GM18517 (cell line): ENCODE measurements around the gene HRCT1.
"Not testable (repeated sequence)": the region's sequence is repeated elsewhere in the genome, so short reads cannot be mapped to it uniquely, and the experiment has no call there.

ENCODE experiments used
- ATAC-seq: cut with Tn5 transposase; IDR thresholded peaks from one replicate; pipeline ENCODE4 v1.9.1; 2021; ENCODE audit warnings: mild to moderate bottlenecking, moderate library complexity; ENCODE audit not compliant: unreplicated experiment

Gene HRCT1

GRCh38 chr9:35892051-35892450 lies 14.0 kb upstream of the HRCT1 start:
- ATAC-seq = no peak

DNA sequence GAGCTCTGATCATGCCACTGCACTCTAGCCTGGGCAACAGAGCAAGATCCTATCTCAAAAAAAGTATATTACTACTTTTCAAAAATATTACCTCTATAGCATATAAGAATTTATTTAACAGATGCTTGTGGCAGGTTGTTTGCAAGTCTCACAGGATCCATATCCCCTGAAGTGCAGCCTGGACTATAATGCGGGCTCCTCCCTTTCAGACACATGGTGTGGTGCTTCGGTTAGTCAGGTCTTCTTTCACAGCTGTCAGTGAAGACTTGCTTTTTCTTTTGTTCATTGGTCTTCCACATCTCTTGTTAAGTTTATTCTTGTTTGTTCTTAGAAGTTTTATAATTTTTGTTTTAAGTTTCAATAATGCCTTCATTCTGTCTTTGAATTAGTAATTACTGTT lies 9.4 kb upstream of the HRCT1 start:
- ATAC-seq = no peak

GRCh38 chr9:35897376-35898099 lies 8.5 kb upstream of the HRCT1 start:
- ATAC-seq = not testable (repeated sequence)

DNA sequence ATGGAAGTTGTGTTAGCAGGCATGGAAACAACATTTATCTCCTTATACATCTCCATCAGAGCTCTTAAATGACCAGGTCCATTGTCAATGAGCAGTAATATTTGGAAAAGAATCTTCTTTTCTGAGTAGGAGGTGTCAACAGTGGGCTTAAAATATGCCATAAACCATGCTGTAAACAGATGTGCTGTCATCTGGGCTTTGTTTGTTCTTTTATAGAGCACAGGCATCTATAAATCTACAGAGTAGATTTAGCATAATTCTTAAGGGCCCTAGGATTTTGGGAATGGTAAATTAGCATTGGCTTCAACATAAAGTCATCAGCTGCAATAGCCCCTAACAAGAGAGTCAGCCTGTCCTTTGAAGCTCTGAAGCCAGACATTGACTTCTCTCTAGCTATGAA lies 7.7 kb upstream of the HRCT1 start:
- no peak for ATAC-seq

GRCh38 chr9:35899021-35899420 lies 7.0 kb upstream of the HRCT1 start:
- ATAC-seq = no peak

- ATAC-seq = no peak
These were observed 3.0 kb upstream of the HRCT1 start for GRCh38 chr9:35903049-35903448.

DNA sequence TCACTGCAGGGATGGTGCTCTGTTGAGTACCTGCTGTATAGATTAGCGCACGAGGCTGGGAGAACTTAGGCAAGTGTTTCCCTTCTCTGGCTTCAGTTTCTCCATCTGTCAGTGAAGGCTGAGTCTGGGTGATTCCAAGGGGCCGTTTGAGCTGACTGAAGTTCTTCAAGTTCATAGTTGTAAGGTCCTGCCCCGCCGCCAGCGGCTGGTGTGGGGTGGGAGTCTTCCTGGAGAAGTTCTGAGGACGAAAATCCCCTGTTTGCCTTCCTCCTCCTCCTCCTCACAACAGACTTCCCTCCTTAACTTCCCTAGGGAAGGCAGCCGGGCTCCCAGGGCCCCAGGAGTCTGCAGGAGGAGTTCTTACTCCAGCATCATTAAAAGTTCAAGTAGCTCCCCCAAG lies 1.7 kb upstream of the HRCT1 start:
- ATAC-seq = no peak

DNA sequence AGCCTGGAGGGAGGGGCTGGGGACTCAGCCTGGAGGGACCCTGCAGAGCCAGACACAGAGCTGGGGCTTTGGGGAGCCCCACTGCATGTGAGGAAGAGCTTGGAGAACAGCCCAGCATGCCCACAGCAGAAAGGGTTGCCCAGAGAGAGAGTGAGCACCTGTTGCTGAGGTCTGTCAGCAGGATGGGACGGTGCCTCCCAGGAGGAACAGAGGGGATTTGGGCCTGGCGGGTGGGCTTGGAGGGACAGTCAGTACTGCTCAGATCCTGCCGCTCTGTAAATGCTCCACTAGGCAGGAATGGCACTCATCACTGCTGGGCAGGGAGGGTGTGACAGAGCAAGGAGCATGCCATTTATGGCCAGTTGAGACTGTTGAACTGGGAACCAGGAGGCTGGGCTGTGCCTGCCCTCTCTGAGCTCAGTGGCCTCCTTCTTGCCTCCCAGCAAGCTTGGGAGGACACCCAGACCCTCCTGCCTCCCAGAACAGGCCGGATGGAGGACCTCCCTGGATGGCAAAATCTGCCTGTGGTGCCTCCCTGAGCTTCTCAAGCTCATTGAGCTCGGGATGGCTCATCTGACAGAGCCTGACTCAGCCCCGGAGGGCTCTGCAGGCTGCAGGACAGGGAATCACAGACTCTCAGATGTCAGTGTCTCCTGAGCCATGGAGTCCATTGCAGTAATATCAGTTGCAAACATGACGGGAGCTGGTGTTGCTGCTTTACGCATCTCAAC lies 786 bp upstream of the HRCT1 start:
- ATAC-seq = no peak

DNA sequence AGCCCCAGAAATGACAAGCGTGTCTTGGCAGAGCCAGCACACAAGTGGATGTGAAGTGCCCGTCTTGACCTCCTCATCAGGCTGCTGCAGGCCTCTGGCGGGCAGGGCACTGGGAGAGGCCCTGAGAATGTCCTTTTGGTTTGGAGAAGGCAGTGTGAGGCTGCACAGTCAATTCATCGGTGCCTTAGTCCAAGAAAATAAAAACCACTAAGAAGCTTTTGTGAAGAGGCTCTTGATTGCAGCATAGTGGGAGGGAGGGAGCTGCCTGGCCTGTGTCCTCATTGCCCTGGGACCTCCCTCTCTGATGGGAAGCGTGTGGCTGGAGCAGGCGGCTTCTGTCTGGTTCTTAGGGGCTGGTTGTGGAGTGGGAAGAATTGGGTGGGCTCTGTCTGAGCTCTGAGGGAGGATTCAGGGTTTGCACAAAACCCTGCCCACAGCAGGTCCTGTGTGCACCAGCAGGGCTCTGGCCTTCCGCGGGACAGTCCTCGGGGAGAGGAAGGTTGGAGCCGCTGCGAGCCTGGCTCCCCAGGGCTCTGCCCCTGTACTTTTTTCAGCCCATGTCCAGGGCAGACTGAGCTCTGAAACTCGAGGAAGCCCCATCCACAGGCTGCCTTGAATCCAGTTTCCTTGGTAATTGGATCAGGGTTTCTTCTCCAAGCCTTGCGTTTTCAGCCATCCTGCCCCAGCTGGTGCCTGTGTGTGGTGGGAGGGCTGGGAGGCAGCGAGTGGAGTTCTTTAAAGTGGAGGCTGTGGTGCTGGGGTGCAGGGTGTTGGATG lies 1.1 kb downstream of the HRCT1 start:
- no peak for ATAC-seq

- no peak for ATAC-seq
These were observed 1.9 kb downstream of the HRCT1 start for GRCh38 chr9:35907711-35908503.

GRCh38 chr9:35908504-35909125 lies 2.6 kb downstream of the HRCT1 start:
- ATAC-seq = no peak

- no peak for ATAC-seq
These were observed 3.3 kb downstream of the HRCT1 start, which contains the start of gene SPAAR for GRCh38 chr9:35909274-35909673. TSS of gene SPAAR (plus strand) at chr9:35909490. CDS start at chr9:35910464, 974 bp downstream.

GRCh38 chr9:35909687-35910612 lies 3.9 kb downstream of the HRCT1 start:
- ATAC-seq = no peak

DNA sequence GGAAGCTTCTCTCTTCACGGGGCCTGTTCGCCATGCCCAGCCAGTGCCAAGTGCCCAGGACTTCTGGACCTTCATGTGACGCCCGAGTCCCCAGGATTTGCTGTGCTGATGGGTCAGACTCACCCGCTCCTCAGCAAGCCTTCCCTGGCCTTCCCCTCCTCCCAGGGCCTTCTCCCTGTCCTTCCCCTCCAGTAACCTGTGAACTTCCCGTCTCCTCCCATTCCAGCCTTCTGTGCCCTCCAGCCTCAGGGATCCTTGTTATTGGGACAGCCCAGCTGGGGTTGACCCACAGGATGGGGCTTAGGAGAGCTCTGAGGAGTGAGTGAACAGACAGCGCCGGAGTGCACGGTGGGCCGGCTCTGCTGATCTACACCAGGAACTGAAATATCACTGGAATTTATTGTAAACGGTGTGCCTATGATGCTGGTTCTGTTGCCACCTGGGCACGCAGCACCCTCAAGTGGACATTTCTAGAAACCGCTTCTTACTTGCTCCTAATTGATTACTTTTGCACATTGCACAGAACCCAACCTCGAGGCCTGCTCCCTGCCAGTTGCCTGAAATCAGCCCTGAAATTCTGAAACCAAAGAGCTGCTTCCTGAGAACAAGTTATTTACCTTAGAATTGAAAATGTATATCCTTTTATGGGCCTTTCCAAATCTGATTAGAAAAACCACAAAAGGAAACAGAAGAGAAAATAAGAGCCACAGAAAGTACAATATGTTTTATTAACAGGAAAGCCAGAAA lies 4.8 kb downstream of the HRCT1 start:
- ATAC-seq = no peak

DNA sequence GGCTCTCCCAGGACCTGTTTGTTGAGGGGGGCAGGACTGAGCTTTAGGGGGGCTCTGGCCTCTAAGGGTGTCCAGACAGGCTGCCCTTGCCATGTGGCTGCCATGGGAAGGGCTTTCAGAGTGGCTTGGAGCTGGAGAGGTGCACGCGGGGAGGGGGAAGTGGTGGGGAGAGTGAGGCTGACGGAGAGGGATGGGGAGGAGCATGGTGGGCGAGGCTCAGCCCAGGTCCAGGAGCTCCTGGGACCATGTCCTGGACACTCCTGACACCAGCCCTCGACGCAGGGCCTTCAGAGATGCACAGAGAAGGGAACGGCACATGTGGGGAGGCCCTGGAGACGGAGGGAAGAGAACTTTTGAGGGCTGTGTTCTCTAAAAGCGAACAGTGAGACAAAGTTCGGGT lies 5.7 kb downstream of the HRCT1 start:
- ATAC-seq = no peak

DNA sequence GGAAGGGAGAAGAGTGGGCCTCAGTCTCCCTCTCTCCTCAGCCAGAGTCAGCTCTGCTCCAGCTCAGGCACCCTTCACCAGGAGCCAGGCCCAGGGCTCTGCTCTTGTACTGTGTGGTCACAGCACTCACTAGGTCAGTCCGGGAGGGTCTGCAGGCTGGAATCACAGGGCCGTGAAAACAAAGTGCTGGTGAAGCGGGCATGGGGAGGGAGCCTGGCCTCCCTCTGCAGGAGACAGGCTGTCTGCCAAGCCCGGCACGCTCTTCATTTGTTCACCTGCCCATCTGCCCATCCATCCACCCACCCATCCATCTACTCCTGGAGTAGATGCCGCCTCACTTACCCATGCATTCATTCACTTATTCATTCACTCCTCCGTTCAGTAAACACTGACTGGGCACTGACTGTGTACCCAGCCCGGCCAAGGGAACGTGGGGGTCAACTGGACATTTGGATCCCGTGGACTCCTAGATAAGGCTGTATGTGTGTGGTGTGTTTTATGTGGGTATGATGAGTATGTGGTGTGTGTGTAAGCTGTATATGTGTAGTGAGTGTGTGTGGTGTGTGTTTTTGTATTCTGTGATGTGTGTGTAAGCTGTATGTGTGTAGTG lies 6.9 kb downstream of the HRCT1 start:
- ATAC-seq = no peak

- ATAC-seq = not testable (repeated sequence)
These were observed 7.4 kb downstream of the HRCT1 start for GRCh38 chr9:35913429-35913828.

DNA sequence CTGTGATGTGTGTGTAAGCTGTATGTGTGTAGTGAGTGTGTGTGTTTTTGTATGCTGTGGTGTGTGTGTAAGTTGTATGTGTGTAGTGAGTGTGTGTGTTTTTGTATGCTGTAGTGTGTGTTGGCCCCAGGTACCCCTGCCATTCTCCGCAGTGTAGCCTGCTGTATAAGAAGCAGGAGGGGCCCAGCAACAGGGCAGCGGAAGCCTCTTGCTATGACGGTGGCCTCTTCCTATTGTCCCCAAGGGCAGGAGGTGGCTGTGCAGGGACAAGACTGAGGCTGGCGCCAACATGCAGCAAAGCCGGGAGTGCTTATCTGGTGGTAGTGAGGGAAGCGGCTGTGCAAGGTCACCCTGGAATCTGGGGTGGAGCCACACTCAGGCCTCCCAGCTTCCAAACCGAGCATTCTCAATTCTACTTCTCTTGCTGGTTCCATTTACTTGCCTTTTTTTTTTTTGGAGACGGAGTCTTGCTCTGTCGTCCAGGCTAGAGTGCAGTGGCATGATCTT lies 8.4 kb downstream of the HRCT1 start:
- ATAC-seq = no peak
